BE2C (cell line): ENCODE measurements around the gene KDM3A.

Experiments
- DNase-seq: peaks from one replicate; pipeline ENCODE4 v3.0.0-alpha.2; 2020
- H3K27me3 ChIP-seq: fragments of 250-450 bp; sonication (Bioruptor Pico); 2 replicates; pipeline ENCODE4 v1.5.1; 2020; ENCODE audit warnings: mild to moderate bottlenecking
- H3K36me3 ChIP-seq: fragments of 250-450 bp; sonication (Bioruptor Pico); 2 replicates; pipeline ENCODE4 v1.5.1; 2020; ENCODE audit warnings: mild to moderate bottlenecking
- H3K4me1 ChIP-seq: fragments of 250-450 bp; sonication (Bioruptor Pico); 2 replicates; pipeline ENCODE4 v1.5.1; 2020
- H3K4me3 ChIP-seq: 2 replicates; pipeline ENCODE4 v1.5.1; 2011; ENCODE audit warnings: low read depth, low read length
- H3K9me3 ChIP-seq: fragments of 250-450 bp; sonication (Bioruptor Pico); 2 replicates; pipeline ENCODE4 v1.5.1; 2020
- TF ChIP-seq, protein P1 (sequence below): IDR thresholded peaks from 2 replicates; pipeline ENCODE4 v1.5.1; 2012; ENCODE audit warnings: mild to moderate bottlenecking, low read depth, low read length

The KDM3A gene

DNA sequence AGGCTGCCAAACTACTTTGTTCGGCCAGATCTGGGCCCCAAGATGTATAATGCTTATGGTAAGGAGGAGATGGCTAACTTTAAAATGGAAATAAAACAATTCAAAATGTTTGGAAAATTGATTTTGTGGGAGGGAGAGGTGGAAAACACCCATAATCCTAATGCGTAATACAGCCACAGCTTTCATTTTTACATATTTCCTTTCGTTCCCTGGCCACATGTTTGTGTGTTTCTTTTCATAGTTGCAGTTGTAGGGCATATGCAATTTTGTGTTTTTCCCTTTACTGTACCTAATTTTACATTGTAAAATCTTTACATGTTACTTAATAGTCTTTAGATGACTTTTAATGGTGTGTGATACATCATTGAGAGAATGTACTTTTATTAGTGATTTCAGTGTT, 44.6 kb downstream of the KDM3A start:
- Histone ChIP-seq H3K36me3 (peaks cover 24% of the 10 kb centered on the region), H3K27me3 (no peaks in the 10 kb centered on the region), H3K9me3 (no peaks in the 10 kb centered on the region), H3K4me3 (no peak overlapping the region), H3K4me1 (no peaks in the 10 kb centered on the region)
- DNase-seq, result no peak
- TF ChIP-seq, protein P1, sequence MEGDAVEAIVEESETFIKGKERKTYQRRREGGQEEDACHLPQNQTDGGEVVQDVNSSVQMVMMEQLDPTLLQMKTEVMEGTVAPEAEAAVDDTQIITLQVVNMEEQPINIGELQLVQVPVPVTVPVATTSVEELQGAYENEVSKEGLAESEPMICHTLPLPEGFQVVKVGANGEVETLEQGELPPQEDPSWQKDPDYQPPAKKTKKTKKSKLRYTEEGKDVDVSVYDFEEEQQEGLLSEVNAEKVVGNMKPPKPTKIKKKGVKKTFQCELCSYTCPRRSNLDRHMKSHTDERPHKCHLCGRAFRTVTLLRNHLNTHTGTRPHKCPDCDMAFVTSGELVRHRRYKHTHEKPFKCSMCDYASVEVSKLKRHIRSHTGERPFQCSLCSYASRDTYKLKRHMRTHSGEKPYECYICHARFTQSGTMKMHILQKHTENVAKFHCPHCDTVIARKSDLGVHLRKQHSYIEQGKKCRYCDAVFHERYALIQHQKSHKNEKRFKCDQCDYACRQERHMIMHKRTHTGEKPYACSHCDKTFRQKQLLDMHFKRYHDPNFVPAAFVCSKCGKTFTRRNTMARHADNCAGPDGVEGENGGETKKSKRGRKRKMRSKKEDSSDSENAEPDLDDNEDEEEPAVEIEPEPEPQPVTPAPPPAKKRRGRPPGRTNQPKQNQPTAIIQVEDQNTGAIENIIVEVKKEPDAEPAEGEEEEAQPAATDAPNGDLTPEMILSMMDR, result no peak

DNA sequence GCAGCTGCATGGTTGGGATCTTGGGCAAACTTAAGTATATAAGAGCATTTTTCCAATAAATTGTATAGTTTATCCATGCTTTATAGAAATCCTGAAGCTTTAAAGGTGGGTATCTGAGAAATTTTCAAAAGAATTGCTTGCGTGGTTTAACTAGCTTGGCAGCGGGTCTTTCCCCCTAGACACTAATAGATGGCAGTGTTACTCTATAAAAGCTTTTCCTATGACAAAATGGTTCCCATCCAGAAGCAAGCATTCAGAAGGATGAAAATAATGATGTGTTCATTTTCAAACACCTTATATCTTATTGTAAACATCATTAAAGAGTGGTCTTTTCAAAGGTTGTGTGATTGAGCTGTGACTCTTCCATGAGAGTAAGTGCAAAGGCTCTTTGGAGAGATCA, 45.9 kb downstream of the KDM3A start:
- no peak overlapping the region for H3K4me3 ChIP-seq
- no peak for DNase-seq
- peaks cover 30% of the 10 kb centered on the region for H3K36me3 ChIP-seq
- H3K4me1 ChIP-seq, result no peaks in the 10 kb centered on the region
- TF ChIP-seq, protein P1, result no peak; the same call in 1 of the 2 replicates
- no peaks in the 10 kb centered on the region for H3K9me3 ChIP-seq
- no peaks in the 10 kb centered on the region for H3K27me3 ChIP-seq

DNA sequence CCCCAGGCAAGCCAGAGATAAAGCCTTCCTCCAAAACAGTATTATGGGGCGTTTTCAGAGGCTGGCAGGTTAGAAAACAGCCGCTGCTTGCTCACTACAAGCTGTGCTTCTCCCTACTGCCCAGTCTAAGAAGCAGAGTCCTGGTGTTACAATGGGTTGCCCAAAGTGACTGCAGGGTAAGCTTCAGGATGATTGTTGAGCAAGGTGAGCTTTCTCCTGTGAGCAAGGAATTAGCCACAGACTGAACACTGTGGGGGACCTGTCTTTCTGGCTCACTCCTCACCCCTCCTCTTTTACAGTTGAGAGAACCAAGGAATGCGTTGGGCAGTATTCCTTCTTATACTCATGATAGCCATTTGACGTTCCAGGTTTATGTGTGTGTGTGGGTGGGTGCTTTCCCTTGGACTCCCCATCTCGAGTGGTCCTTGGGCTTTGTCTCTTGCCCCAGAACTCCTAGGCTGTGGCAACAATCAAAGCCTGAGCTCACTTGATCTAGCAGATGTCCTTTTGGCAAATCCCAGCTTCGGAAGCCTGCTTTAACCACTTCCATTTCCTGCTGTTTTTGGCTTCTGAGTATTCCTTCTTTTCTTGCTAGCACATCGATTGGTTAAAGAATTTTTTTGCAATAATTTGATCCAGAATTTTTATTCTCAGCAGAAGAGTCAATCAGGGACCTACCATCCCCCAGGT, 47.5 kb downstream of the KDM3A start:
- Histone ChIP-seq H3K36me3 (peaks cover 23% of the 10 kb centered on the region), H3K27me3 (no peaks in the 10 kb centered on the region), H3K4me1 (no peaks in the 10 kb centered on the region), H3K9me3 (no peaks in the 10 kb centered on the region), H3K4me3 (no peak overlapping the region)
- TF ChIP-seq, protein P1, result no peak
- no peak for DNase-seq

DNA sequence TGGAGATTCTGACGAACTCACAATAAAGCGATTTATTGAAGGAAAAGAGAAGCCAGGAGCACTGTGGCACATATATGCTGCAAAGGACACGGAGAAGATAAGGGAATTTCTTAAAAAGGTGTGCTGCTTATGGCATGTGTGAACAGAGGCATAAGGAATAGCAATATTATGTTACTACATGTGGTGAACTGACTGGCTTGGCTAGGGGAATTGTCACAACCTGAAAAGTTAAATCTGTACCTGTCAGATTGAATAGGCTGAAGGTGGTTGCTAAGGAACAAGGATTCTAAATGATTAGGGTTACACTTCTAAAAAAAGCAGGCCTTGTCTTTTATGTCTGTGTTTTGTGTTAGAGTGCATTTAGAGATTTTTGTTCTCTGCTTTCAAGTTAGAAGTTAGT, 48.4 kb downstream of the KDM3A start:
- DNase-seq, result no peak
- H3K4me1 ChIP-seq, result no peaks in the 10 kb centered on the region
- no peaks in the 10 kb centered on the region for H3K27me3 ChIP-seq
- H3K9me3 ChIP-seq, result no peaks in the 10 kb centered on the region
- H3K36me3 ChIP-seq, result peaks cover 23% of the 10 kb centered on the region
- TF ChIP-seq, protein P1, result no peak
- no peak overlapping the region for H3K4me3 ChIP-seq

DNA sequence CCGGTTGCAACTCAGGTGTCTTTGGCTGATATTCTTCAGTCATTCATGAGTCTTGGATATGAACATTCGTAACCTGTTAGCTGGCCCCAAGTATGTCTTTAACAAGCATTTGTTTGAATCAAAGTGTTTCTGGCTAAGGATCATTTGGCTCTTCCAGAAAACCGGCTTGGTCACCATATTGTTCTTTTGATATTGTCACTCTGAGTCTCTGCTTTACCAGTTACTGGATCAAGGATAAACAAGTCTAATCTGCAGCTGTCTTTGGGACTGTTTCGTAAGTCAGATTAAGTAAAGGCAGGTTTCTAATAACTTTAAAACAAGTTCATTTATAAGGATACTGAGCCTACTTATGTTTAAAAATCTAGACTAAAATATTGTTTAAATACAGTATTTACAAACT, 49.1 kb downstream of the KDM3A start:
- Histone ChIP-seq H3K4me3 (no peak overlapping the region), H3K27me3 (no peaks in the 10 kb centered on the region), H3K36me3 (peaks cover 17% of the 10 kb centered on the region), H3K4me1 (no peaks in the 10 kb centered on the region), H3K9me3 (no peaks in the 10 kb centered on the region)
- no peak for DNase-seq
- TF ChIP-seq, protein P1, result no peak

DNA sequence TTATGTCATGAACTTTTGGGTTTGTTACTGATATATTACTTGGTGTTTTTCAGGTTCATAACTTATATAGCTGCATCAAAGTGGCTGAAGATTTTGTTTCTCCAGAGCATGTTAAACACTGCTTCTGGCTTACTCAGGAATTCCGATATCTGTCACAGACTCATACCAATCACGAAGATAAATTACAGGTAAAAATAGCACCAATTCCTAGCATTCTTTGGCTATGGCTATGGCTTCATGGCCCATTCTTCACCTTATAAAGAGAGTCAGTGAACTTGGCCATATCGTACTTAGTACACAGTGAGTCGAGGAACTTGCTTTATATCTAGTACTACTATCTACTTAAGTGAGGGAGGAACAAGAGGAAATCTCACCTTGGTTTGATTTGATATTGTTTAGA, 49.9 kb downstream of the KDM3A start:
- no peak overlapping the region for H3K4me3 ChIP-seq
- no peaks in the 10 kb centered on the region for H3K27me3 ChIP-seq
- no peaks in the 10 kb centered on the region for H3K9me3 ChIP-seq
- DNase-seq, result no peak
- H3K4me1 ChIP-seq, result no peaks in the 10 kb centered on the region
- H3K36me3 ChIP-seq, result peaks cover 17% of the 10 kb centered on the region
- TF ChIP-seq, protein P1, result no peak
